H1 (cell line): ENCODE results near the gene BIRC7. TPM values are rescaled to one million over a fixed set of nuclear protein-coding genes. Genes with fewer than 3 reads are reported as not detected.
A peak's percentile ranks its signal among the peaks of the same experiment; 100 is the strongest.

Source experiments
- CTCF ChIA-PET: fragments of 300-600 bp; sonication (Branson Sonifier 250); formaldehyde crosslinking; loops from one replicate; lab custom pipeline; 2021; ENCODE audit not compliant: partially characterized antibody; lab: Charles Lee
- POLR2A ChIA-PET: fragments of 300-600 bp; sonication (Branson Sonifier 250); formaldehyde crosslinking; loops from one replicate; lab custom pipeline; 2021; ENCODE audit warnings: inconsistent platforms; ENCODE audit not compliant: partially characterized antibody; lab: Charles Lee
- DNase-seq, 2 experiments: peaks; one replicate each; pipeline versions ENCODE4 v3.0.0 to v3.0.0-alpha.2; 2010 to 2022; ENCODE audit warnings: low spot score in 2 of 2, low read depth in 1 of 2, mixed read lengths in 1 of 2
- FAIRE-seq: peaks from 2 replicates; lab custom pipeline; 2011; peaks lifted over from hg19 to GRCh38; lab: Jason Lieb, UNC
- H2AFZ ChIP-seq: 2 replicates; pipeline ENCODE4 v1.8.1; 2012; ENCODE audit warnings: low read length, inconsistent platforms
- H2AK5ac ChIP-seq: 2 replicates; pipeline ENCODE4 v1.6.1; 2013; ENCODE audit warnings: low read depth, low read length
- H2BK120ac ChIP-seq: replicated peaks from 2 replicates; pipeline ENCODE3; 2013; ENCODE audit warnings: low read depth, low read length, inconsistent platforms
- H2BK12ac ChIP-seq: 2 replicates; pipeline ENCODE4 v1.6.1; 2013; ENCODE audit warnings: low read depth, low read length
- H2BK15ac ChIP-seq: 2 replicates; pipeline ENCODE4 v1.6.1; 2013; ENCODE audit warnings: low read length
- H2BK20ac ChIP-seq: 2 replicates; pipeline ENCODE4 v1.6.1; 2013; ENCODE audit warnings: low read length
- H2BK5ac ChIP-seq: 2 replicates; pipeline ENCODE4 v1.6.1; 2013; ENCODE audit warnings: low read depth, low read length
- H3K14ac ChIP-seq: 2 replicates; pipeline ENCODE4 v1.6.1; 2013; ENCODE audit warnings: inconsistent platforms; ENCODE audit not compliant: insufficient read length
- H3K18ac ChIP-seq: 2 replicates; pipeline ENCODE4 v1.6.1; 2013; ENCODE audit warnings: low read length; ENCODE audit errors: extremely low read depth
- H3K23ac ChIP-seq: 2 replicates; pipeline ENCODE4 v1.6.1; 2013; ENCODE audit warnings: inconsistent platforms; ENCODE audit not compliant: insufficient read length
- H3K23me2 ChIP-seq: 2 replicates; pipeline ENCODE4 v1.6.1; 2013; ENCODE audit warnings: low read depth, low read length
- H3K27ac ChIP-seq: 2 replicates; pipeline ENCODE4 v1.6.1; 2011; ENCODE audit warnings: low read depth, low read length, inconsistent platforms
- H3K27me3 ChIP-seq, 4 experiments: replicated peaks in 1 of 4; 1 replicate in 1 of 4; 2 replicates in 3 of 4; pipeline versions ENCODE4 v1.6.1 to v1.8.1; 2011 to 2013; ENCODE audit warnings: low read length in 3 of 4, mild to moderate bottlenecking in 3 of 4, inconsistent platforms in 2 of 4, mixed read lengths in 2 of 4, moderate library complexity in 1 of 4; ENCODE audit not compliant: control insufficient read depth in 3 of 4, insufficient read depth in 3 of 4; ENCODE audit errors: extremely low read depth in 1 of 4
- H3K36me3 ChIP-seq, 4 experiments: 2 replicates each; pipeline versions ENCODE4 v1.6.1 to v1.8.1; 2011 to 2013; ENCODE audit warnings: mild to moderate bottlenecking in 4 of 4, low read length in 3 of 4, moderate library complexity in 2 of 4, control low read depth in 1 of 4, inconsistent platforms in 1 of 4; ENCODE audit not compliant: insufficient read depth in 4 of 4, control insufficient read depth in 2 of 4
- H3K4ac ChIP-seq: replicated peaks from 2 replicates; pipeline ENCODE3; 2013; ENCODE audit warnings: low read length, low read depth, mixed read lengths, inconsistent platforms; ENCODE audit not compliant: insufficient read length
- H3K4me1 ChIP-seq, 4 experiments: replicated peaks in 1 of 4; 1 replicate in 1 of 4; 2 replicates in 3 of 4; pipeline versions ENCODE4 v1.6.1 to v1.8.1; 2011 to 2013; ENCODE audit warnings: low read length in 3 of 4, inconsistent platforms in 2 of 4, mixed read lengths in 1 of 4; ENCODE audit not compliant: insufficient read depth in 4 of 4, control insufficient read depth in 3 of 4
- H3K4me2 ChIP-seq, 2 experiments: 2 replicates each; pipeline versions ENCODE4 v1.6.1 to v1.8.1; 2011 to 2013; ENCODE audit warnings: low read depth in 2 of 2, low read length in 2 of 2, control low read depth in 1 of 2, inconsistent platforms in 1 of 2, mild to moderate bottlenecking in 1 of 2; ENCODE audit not compliant: insufficient read depth in 1 of 2
- H3K4me3 ChIP-seq, 4 experiments: fragments of 200-600, 300-600 bp in 1 of 4; sonication (generic), shearing (Covaris generic), sonication (Bioruptor Twin) in 1 of 4; 2 replicates each; pipeline versions ENCODE4 v1.5.1 to v1.8.1; 2011 to 2016; ENCODE audit warnings: low read length in 4 of 4, low read depth in 3 of 4, control low read depth in 2 of 4, inconsistent platforms in 2 of 4, mild to moderate bottlenecking in 2 of 4, mixed read lengths in 1 of 4, moderate library complexity in 1 of 4; ENCODE audit not compliant: insufficient read depth in 2 of 4; ENCODE audit errors: extremely low read depth in 1 of 4
- H3K56ac ChIP-seq: replicated peaks from 2 replicates; pipeline ENCODE3; 2013; ENCODE audit warnings: low read depth, mild to moderate bottlenecking, mixed read lengths, low read length, inconsistent platforms; ENCODE audit not compliant: insufficient read length
- H3K79me1 ChIP-seq: 2 replicates; pipeline ENCODE4 v1.6.1; 2013; ENCODE audit warnings: low read depth, low read length, control low read depth
- H3K79me2 ChIP-seq, 2 experiments: 2 replicates each; pipeline versions ENCODE4 v1.6.1 to v1.8.1; 2012 to 2013; ENCODE audit warnings: low read length in 2 of 2, mild to moderate bottlenecking in 2 of 2, inconsistent platforms in 1 of 2; ENCODE audit not compliant: insufficient read depth in 2 of 2, control insufficient read depth in 1 of 2
- H3K9ac ChIP-seq, 4 experiments: replicated peaks in 1 of 4; 1 replicate in 1 of 4; 2 replicates in 3 of 4; pipeline versions ENCODE4 v1.6.1 to v1.8.1; 2011 to 2013; ENCODE audit warnings: low read depth in 3 of 4, low read length in 3 of 4, control low read depth in 2 of 4, mild to moderate bottlenecking in 2 of 4, moderate library complexity in 2 of 4, inconsistent platforms in 1 of 4; ENCODE audit errors: extremely low read depth in 1 of 4
- H3K9me3 ChIP-seq, 2 experiments: 2 replicates each; pipeline versions ENCODE4 v1.6.1 to v1.8.1; 2012 to 2013; ENCODE audit warnings: mild to moderate bottlenecking in 2 of 2, moderate library complexity in 2 of 2, control low read depth in 1 of 2, inconsistent platforms in 1 of 2, low read depth in 1 of 2, low read length in 1 of 2, mixed read lengths in 1 of 2; ENCODE audit not compliant: insufficient read depth in 2 of 2
- H4K20me1 ChIP-seq, 2 experiments: replicated peaks in 1 of 2; 2 replicates each; pipeline versions ENCODE3 to v1.8.1; 2011 to 2013; ENCODE audit warnings: inconsistent platforms in 2 of 2, low read length in 2 of 2, mild to moderate bottlenecking in 1 of 2; ENCODE audit not compliant: insufficient read depth in 2 of 2, control insufficient read depth in 1 of 2
- H4K5ac ChIP-seq: 2 replicates; pipeline ENCODE4 v1.6.1; 2013; ENCODE audit warnings: low read length, low read depth, mixed read lengths, inconsistent platforms; ENCODE audit not compliant: insufficient read length
- H4K8ac ChIP-seq: 2 replicates; pipeline ENCODE4 v1.8.0; 2013; ENCODE audit warnings: mild to moderate bottlenecking, moderate library complexity, low read length, inconsistent platforms; ENCODE audit not compliant: insufficient read depth; ENCODE audit errors: extremely low read depth
- H4K91ac ChIP-seq: replicated peaks from 2 replicates; pipeline ENCODE3; 2013; ENCODE audit warnings: low read length, mixed read lengths, inconsistent platforms; ENCODE audit not compliant: insufficient read length
- CHD2 ChIP-seq: IDR thresholded peaks from 2 replicates; pipeline ENCODE4 v1.6.1; 2012; ENCODE audit warnings: low read length, improper control_type of control experiment
- JUN ChIP-seq: IDR thresholded peaks from 2 replicates; pipeline ENCODE4 v1.6.1; 2011; ENCODE audit warnings: low read depth, mild to moderate bottlenecking, improper control_type of control experiment, low read length
- RFX5 ChIP-seq: IDR thresholded peaks from 2 replicates; pipeline ENCODE4 v1.6.1; 2011; ENCODE audit warnings: low read depth, low read length, improper control_type of control experiment, borderline replicate concordance
- SIX5 ChIP-seq: IDR thresholded peaks from 2 replicates; pipeline ENCODE4 v1.6.1; 2011; ENCODE audit warnings: mild to moderate bottlenecking, low read depth, low read length
- SUZ12 ChIP-seq: fragments of 200-600 bp; sonication (generic); IDR thresholded peaks from 2 replicates; pipeline ENCODE4 v1.6.1; 2012; ENCODE audit warnings: mild to moderate bottlenecking, inconsistent platforms, low read length, moderate library complexity, mixed read lengths
- WGBS, 2 experiments: shearing (Covaris generic) in 1 of 2; methylation state at CpG; one replicate each; pipeline versions ENCODE4 v1.1.6 to v1.1.7; 2013 to 2015; ENCODE audit warnings: low lambda C conversion rate in 2 of 2, mixed read lengths in 2 of 2, inconsistent platforms in 1 of 2, low coverage in 1 of 2, missing lambda C conversion rate in 1 of 2; ENCODE audit not compliant: insufficient replicate concordance in 2 of 2, insufficient coverage in 1 of 2, insufficient read length in 1 of 2; ENCODE audit errors: extremely low coverage in 1 of 2, missing lambda C conversion rate in 1 of 2; 5-methylcytosine and 5-hydroxymethylcytosine counted together
- polyA plus RNA-seq, 7 experiments: library from polyadenylated mRNA; depleted of rRNA in 3 of 7; stranded (reverse) in 5 of 7; unstranded in 2 of 7; fragments of >200 nt in 5 of 7; fragments of 200-250 nt in 2 of 7; gene quantifications; 1 replicate in 5 of 7; 2 replicates in 1 of 7; 4 replicates in 1 of 7; pipeline versions ENCODE4 v1.2.1 to v1.2.3, GENCODE V29; 2011 to 2013; ENCODE audit warnings: missing spikeins in 2 of 7, mixed read lengths in 2 of 7
- total RNA-seq: library from RNA; stranded (reverse); fragmentation: NEBNext Ultra II Directional; extraction: Animal tissue kit (Norgen Biotek cat#: 25700); gene quantifications from 2 replicates; pipeline ENCODE4 v1.2.1, GENCODE V29; 2021

The BIRC7 gene
- total and polyA plus RNA-seq, 2 of the 8 experiments (the other 6 are each of a cell fraction or from before 2014, with no cell fraction given) = 0.11 to 0.41 TPM

DNA sequence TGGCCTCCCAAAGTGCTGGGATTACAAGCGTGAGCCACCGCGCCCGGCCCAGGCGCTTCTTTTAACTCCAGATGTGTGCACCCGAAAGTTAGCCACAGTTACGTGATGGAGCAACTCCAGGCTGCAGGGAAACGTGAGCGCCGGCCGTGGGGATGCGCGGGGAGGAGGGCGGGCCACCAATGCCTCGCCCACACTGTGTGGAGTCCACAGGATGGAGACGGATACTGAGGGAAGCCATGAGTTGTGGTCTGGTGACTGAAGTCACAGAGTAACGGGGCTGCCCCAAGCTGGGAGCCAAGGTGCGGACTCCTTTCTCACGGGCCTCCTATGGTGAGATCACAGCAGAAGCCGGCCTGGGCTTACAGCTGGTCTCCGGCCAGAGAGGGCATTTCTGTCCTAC lies 43.0 kb upstream of the BIRC7 start:
- FAIRE-seq = no peak
- POLR2A ChIA-PET = interaction anchor here (0.9 to 1.7 kb wide), 4 partner anchors 14 to 274 kb away, joined by 3 to 6 read pairs (median 3); partner anchors contain the start of gene YTHDF1
- H3K23me2 ChIP-seq = no peaks in the 10 kb centered on the region; the same call in 1 of the 2 replicates

More for the DNA sequence above, 43.0 kb upstream of the BIRC7 start:
- no peak overlapping the region for H2BK12ac ChIP-seq
- H2AFZ ChIP-seq = no peak overlapping the region
- no peak overlapping the region for H2BK15ac ChIP-seq
- no peak overlapping the region for H4K5ac ChIP-seq
- H3K79me2 ChIP-seq = peaks cover 0 to 17% of the 10 kb centered on the region in 2 experiments; a peak in 2 of 4 replicates
- peaks cover 3 to 13% (median 5%) of the 10 kb centered on the region in 4 experiments; a peak in 4 of 8 replicates for H3K36me3 ChIP-seq
- H3K56ac ChIP-seq = no peak overlapping the region
- H3K4me1 ChIP-seq = peaks cover 0 to 2% (median 0%) of the 10 kb centered on the region in 4 experiments; a peak in 3 of 7 replicates
- DNase-seq = no peak
- TF ChIP-seq SUZ12 (no peak), SIX5 (no peak), JUN (no peak), RFX5 (no peak), CHD2 (no peak)
- TF ChIP-seq, all 59 proteins: peak for 0
- Histone ChIP-seq H4K91ac (no peak overlapping the region), H2BK5ac (no peak overlapping the region), H4K8ac (0 out of 2 replicates have a peak overlapping the region, but pooled peaks have one; percentile 59), H2BK20ac (no peak overlapping the region), H2BK120ac (no peak overlapping the region), H4K20me1 (peaks cover 14 to 28% of the 10 kb centered on the region in 2 experiments), H3K18ac (no peak overlapping the region), H3K9me3 (no peaks in the 10 kb centered on the region), H3K14ac (no peak overlapping the region), H3K4me2 (no peak overlapping the region), H3K23ac (no peak overlapping the region), H3K4me3 (no peak overlapping the region), H3K27ac (no peak overlapping the region), H3K79me1 (peaks cover 11% of the 10 kb centered on the region), H3K27me3 (no peaks in the 10 kb centered on the region; a peak in 1 of 7 replicates), H3K4ac (no peak overlapping the region), H3K9ac (no peak overlapping the region), H2AK5ac (no peak overlapping the region)
- WGBS, 2 experiments = 91% methylated on average over 19 of the region's 21 CpGs; no CpG with 5 or more reads in 1 of the 2 experiments
- CTCF ChIA-PET = interaction anchor here (1.2 to 4.9 kb wide), 5 partner anchors 9 to 31 kb away, joined by 3 to 28 read pairs (median 8); no protein-coding TSS in a partner anchor
